Parathyroid adenoma (tissue), 2 donors: ENCODE data around the gene RANBP9.

ENCODE experiments used
- H2AFZ ChIP-seq: fragments of 300-600 bp; sonication (generic); one replicate; pipeline ENCODE4 v1.7.0; 2017; ENCODE audit warnings: antibody characterized with exemption, mild to moderate bottlenecking
- H3K27ac ChIP-seq: fragments of 300-600 bp; sonication (generic); one replicate; pipeline ENCODE4 v1.7.0; 2017
- H3K27me3 ChIP-seq: fragments of 300-600 bp; sonication (generic); one replicate; pipeline ENCODE4 v1.7.0; 2017; ENCODE audit warnings: low read length; ENCODE audit not compliant: control insufficient read depth, insufficient read depth
- H3K36me3 ChIP-seq: fragments of 300-600 bp; sonication (generic); one replicate; pipeline ENCODE4 v1.7.0; 2017; ENCODE audit warnings: low read length; ENCODE audit not compliant: control insufficient read depth, insufficient read depth
- H3K4me1 ChIP-seq: fragments of 300-600 bp; sonication (generic); one replicate; pipeline ENCODE4 v1.7.0; 2017; ENCODE audit warnings: control low read depth
- H3K4me2 ChIP-seq: fragments of 300-600 bp; sonication (generic); one replicate; pipeline ENCODE4 v1.7.0; 2017; ENCODE audit warnings: low read length
- H3K4me3 ChIP-seq: fragments of 300-600 bp; sonication (generic); one replicate; pipeline ENCODE4 v1.7.0; 2017; ENCODE audit warnings: low read depth, low read length
- H3K79me2 ChIP-seq: fragments of 300-600 bp; sonication (generic); one replicate; pipeline ENCODE4 v1.7.0; 2017; ENCODE audit warnings: control low read depth
- H3K9ac ChIP-seq: fragments of 300-600 bp; sonication (generic); one replicate; pipeline ENCODE4 v1.7.0; 2017; ENCODE audit warnings: mild to moderate bottlenecking
- H3K9me3 ChIP-seq: fragments of 300-600 bp; sonication (generic); one replicate; pipeline ENCODE4 v1.7.0; 2017; ENCODE audit warnings: low read length; ENCODE audit not compliant: control insufficient read depth
- CTCF ChIP-seq: fragments of 300-600 bp; sonication (generic); IDR thresholded peaks from one replicate; pipeline ENCODE4 v1.7.0; 2017; ENCODE audit warnings: antibody characterized with exemption, mild to moderate bottlenecking
- donor health status: primary hyperparathyroidism.

The RANBP9 gene

GRCh38 chr6:13678255-13678983 is 33.2 kb downstream of the RANBP9 start:
- TF ChIP-seq CTCF, result no peak
- Histone ChIP-seq H3K9me3 (no peaks in the 10 kb centered on the region), H3K36me3 (no peaks in the 10 kb centered on the region), H2AFZ (no peak overlapping the region), H3K4me2 (peak overlapping the region; percentile 14), H3K4me1 (no peaks in the 10 kb centered on the region), H3K9ac (no peak overlapping the region), H3K4me3 (no peak overlapping the region), H3K27me3 (no peaks in the 10 kb centered on the region), H3K27ac (no peak overlapping the region), H3K79me2 (peaks cover 46% of the 10 kb centered on the region)

- Histone ChIP-seq H3K9me3 (no peaks in the 10 kb centered on the region), H3K4me2 (no peak overlapping the region), H3K4me3 (no peak overlapping the region), H3K27me3 (no peaks in the 10 kb centered on the region), H2AFZ (no peak overlapping the region), H3K4me1 (no peaks in the 10 kb centered on the region), H3K9ac (no peak overlapping the region), H3K79me2 (peaks cover 46% of the 10 kb centered on the region), H3K36me3 (no peaks in the 10 kb centered on the region), H3K27ac (no peak overlapping the region)
- TF ChIP-seq CTCF, result no peak
These were observed 33.8 kb downstream of the RANBP9 start for GRCh38 chr6:13677878-13678254.

GRCh38 chr6:13676551-13677156 is 35.0 kb downstream of the RANBP9 start:
- Histone ChIP-seq H3K27ac (no peak overlapping the region), H3K4me3 (no peak overlapping the region), H3K4me2 (no peak overlapping the region), H3K79me2 (peaks cover 42% of the 10 kb centered on the region), H3K9ac (no peak overlapping the region), H3K4me1 (no peaks in the 10 kb centered on the region), H2AFZ (no peak overlapping the region), H3K36me3 (no peaks in the 10 kb centered on the region), H3K9me3 (no peaks in the 10 kb centered on the region), H3K27me3 (no peaks in the 10 kb centered on the region)
- TF ChIP-seq CTCF, result no peak

DNA sequence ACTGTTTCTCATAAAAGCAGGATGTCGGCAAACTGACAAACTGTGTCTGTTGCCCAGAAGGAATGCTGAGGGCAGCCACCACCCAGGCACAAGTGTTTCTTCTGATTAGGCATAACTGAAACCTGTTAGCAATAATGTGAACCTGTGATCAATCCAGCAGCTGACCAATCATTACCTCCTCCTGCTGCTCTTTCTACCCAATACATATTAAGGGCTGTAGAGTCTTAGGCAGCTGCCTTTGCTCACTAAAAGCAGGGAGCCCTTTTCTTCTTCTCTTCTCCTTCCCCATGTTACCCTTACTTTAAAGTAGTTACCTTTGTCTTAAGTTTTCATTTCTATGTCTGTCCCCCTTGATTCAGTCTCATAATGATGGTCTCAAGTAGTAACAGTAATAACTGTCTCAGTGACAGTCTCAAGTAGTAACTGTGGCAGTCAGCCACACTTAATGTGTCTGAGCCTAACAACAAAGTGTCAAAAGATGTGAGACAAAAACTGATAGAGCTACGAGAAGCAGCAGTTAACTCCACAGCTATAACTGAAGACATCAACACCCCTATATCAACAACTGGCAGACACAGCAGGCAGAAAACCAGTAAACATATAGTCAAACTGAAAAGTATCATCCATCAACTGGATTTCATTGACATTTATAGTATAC is 37.0 kb downstream of the RANBP9 start:
- TF ChIP-seq CTCF, result no peak
- Histone ChIP-seq H3K36me3 (no peaks in the 10 kb centered on the region), H3K4me3 (no peak overlapping the region), H2AFZ (no peak overlapping the region), H3K27me3 (no peaks in the 10 kb centered on the region), H3K9ac (no peak overlapping the region), H3K27ac (no peak overlapping the region), H3K9me3 (no peaks in the 10 kb centered on the region), H3K4me2 (no peak overlapping the region), H3K79me2 (peaks cover 38% of the 10 kb centered on the region), H3K4me1 (no peaks in the 10 kb centered on the region)
